Uterus (tissue), 4 donors: ENCODE results near the gene CFHR4. TPM values are rescaled to one million over a fixed set of nuclear protein-coding genes. Genes with fewer than 3 reads are reported as not detected.
"Not testable (repeated sequence)": the region's sequence is repeated elsewhere in the genome, so short reads cannot be mapped to it uniquely, and the experiment has no call there.

Experiments
- DNase-seq, 2 donors: peaks; one replicate each; pipeline ENCODE4 v3.0.0-alpha.2; 2019 to 2020
- H3K27ac ChIP-seq, 2 donors: fragments of 200-600 bp; sonication (generic); 1 replicate in 1 of 2; 2 replicates in 1 of 2; pipeline ENCODE4 v1.5.1; 2016 to 2018
- H3K27me3 ChIP-seq, 2 donors: fragments of 200-600 bp; sonication (generic); one replicate each; pipeline ENCODE4 v1.5.1; 2018 to 2019; ENCODE audit warnings: control low read depth in 1 of 2
- H3K36me3 ChIP-seq, 2 donors: fragments of 200-600 bp; sonication (generic); one replicate each; pipeline ENCODE4 v1.5.1; 2019; ENCODE audit warnings: control low read depth in 1 of 2
- H3K4me1 ChIP-seq, 2 donors: fragments of 200-600 bp; sonication (generic); one replicate each; pipeline ENCODE4 v1.5.1; 2018 to 2019; ENCODE audit warnings: control low read depth in 1 of 2
- H3K4me3 ChIP-seq, 2 donors: fragments of 200-600 bp; sonication (generic); 1 replicate in 1 of 2; 2 replicates in 1 of 2; pipeline ENCODE4 v1.5.1; 2018 to 2019; ENCODE audit warnings: mild to moderate bottlenecking in 1 of 2
- H3K9me3 ChIP-seq, 2 donors: fragments of 200-600 bp; sonication (generic); one replicate each; pipeline ENCODE4 v1.5.1; 2019; ENCODE audit warnings: control low read depth in 1 of 2
- CTCF ChIP-seq, 4 experiments: fragments of 200-600 bp in 2 of 4; fragments of 450-650 bp in 2 of 4; sonication (generic) in 2 of 4; IDR thresholded peaks; one replicate each; pipeline ENCODE4 v1.5.1; 2016 to 2019; ENCODE audit warnings: antibody characterized with exemption in 4 of 4, mild to moderate bottlenecking in 2 of 4, moderate library complexity in 1 of 4
- POLR2A ChIP-seq, 2 donors: fragments of 450-650 bp; IDR thresholded peaks; one replicate each; pipeline ENCODE4 v1.6.1; 2016; ENCODE audit warnings: antibody characterized with exemption in 2 of 2, mild to moderate bottlenecking in 1 of 2, moderate library complexity in 1 of 2
- intact Hi-C: fragments of 100-400 bp; cut with DNase I; formaldehyde crosslinking; loops from one replicate; pipeline ENCODE4 v1.15.1; 2023; ENCODE audit warnings: low total_unique reads
- total RNA-seq, 4 donors: library from RNA; depleted of rRNA in 3 of 4; stranded (reverse); fragments of >200 nt in 3 of 4; gene quantifications; one replicate each; pipeline versions ENCODE4 v1.1.0 to v1.2.4, GENCODE V29; 2014 to 2023
- donor health status: DM: yes; HTN: yes; CAD: no.

Gene CFHR4
- total RNA-seq, 4 donors from 2014 or later: 0.14 TPM; not detected in 3

DNA sequence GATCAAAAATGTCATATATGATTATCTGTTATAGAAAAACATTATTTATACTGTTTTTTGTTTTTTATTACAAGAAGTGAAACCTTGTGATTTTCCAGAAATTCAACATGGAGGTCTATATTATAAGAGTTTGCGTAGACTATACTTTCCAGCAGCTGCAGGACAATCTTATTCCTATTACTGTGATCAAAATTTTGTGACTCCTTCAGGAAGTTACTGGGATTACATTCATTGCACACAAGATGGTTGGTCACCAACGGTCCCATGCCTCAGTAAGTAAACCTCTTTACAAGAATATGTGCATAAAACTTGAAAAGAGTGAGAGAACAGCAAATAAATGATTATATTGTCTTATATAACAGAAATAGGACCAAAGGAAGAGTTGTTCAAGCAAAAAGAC lies 14.5 kb downstream of the CFHR4 start:
- Histone ChIP-seq H3K27ac (no peak overlapping the region), H3K4me1 (no peaks in the 10 kb centered on the region), H3K9me3 (no peaks in the 10 kb centered on the region), H3K27me3 (no peaks in the 10 kb centered on the region), H3K4me3 (no peak overlapping the region), H3K36me3 (no peaks in the 10 kb centered on the region)
- intact Hi-C loops: no loop called here
- no peak for DNase-seq
- no peak for TF ChIP-seq POLR2A (IDR thresholded peaks at IDR 0.05)
- no peak for TF ChIP-seq CTCF (IDR thresholded peaks at IDR 0.05)

DNA sequence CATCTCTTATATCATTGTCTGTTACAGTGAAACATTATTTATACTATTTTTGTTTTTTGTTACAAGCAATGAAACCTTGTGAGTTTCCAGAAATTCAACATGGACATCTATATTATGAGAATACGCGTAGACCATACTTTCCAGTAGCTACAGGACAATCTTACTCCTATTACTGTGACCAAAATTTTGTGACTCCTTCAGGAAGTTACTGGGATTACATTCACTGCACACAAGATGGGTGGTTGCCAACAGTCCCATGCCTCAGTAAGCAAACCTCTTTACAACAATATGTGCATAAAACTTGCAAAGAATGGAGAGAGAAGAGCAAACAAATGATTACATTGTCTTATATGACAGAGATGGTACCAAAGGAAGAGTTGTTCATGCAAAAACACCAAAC lies 22.4 kb downstream of the CFHR4 start:
- H3K4me3 ChIP-seq: no peak overlapping the region
- no peaks in the 10 kb centered on the region for H3K27me3 ChIP-seq
- no peaks in the 10 kb centered on the region for H3K9me3 ChIP-seq
- no peak overlapping the region for H3K27ac ChIP-seq
- no peak for TF ChIP-seq POLR2A (IDR thresholded peaks at IDR 0.05)
- no peak for TF ChIP-seq CTCF (IDR thresholded peaks at IDR 0.05)
- intact Hi-C loops: no loop called here
- no peak for DNase-seq
- H3K36me3 ChIP-seq: no peaks in the 10 kb centered on the region
- H3K4me1 ChIP-seq: no peaks in the 10 kb centered on the region

- intact Hi-C loops: not testable (repeated sequence)
Observed at GRCh38 chr1:196912283-196912682, 24.4 kb downstream of the CFHR4 start.

DNA sequence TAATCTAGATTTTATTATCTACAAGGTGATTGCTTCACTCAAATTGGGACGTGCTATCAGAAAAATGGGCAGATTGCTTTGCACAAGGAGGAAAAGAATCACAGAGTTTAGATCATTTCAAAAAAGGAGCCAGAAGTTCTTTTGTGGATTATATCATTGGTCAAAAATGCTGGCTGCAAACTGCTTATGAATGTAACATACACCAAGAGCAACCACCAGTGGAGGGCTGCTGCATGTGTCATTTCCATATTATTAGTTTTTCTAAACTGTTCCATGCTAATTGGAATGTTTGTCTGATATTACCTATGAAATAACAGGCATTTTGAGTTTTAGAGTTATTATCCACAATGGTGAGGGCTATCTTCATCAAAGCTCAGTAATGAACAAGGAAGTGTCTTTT lies 39.0 kb downstream of the CFHR4 start:
- H3K9me3 ChIP-seq, H3K27ac ChIP-seq, H3K4me1 ChIP-seq, H3K36me3 ChIP-seq, H3K4me3 ChIP-seq, intact Hi-C loops, DNase-seq, H3K27me3 ChIP-seq: not testable (repeated sequence)

More at GRCh38 chr1:196912283-196912682, 24.4 kb downstream of the CFHR4 start:
- H3K4me3 ChIP-seq, H3K4me1 ChIP-seq, H3K9me3 ChIP-seq, H3K27ac ChIP-seq, H3K27me3 ChIP-seq, H3K36me3 ChIP-seq, DNase-seq: not testable (repeated sequence)

GRCh38 chr1:196932853-196933252 lies 45.0 kb downstream of the CFHR4 start:
- H3K9me3 ChIP-seq, H3K27ac ChIP-seq, H3K27me3 ChIP-seq, DNase-seq, H3K4me3 ChIP-seq, H3K36me3 ChIP-seq, H3K4me1 ChIP-seq, intact Hi-C loops: not testable (repeated sequence)

DNA sequence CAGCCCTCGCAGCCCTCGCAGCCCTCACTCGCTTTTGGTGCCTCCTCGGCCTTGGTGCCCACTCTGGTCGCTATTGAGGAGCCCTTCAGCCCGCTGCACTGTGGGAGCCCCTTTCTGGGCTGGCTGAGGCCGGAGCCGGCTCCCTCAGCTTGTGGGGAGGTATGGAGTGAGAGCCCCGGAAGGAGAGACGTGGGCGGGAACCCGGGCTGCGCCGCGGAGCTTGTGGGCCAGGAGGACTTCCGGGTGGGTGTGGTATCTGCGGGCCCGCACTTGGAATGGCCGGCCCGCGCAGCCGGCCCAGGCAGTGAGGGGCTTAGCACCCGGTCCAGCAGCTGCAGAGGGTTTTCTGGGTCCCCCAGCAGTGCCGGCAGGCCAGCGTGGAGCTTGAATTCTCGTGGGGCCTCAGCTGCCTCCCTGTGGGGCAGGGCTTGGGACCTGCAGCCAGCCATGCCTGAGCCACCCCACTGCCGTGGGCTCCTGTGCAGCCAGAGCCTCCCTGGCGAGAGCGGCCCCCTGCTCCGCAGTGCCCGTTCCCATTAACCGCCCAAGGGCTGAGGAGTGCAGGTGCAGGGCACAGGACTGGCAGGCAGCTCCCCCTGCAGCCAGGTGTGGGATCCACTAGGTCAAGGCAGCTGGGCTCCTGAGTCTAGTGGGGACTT lies 45.8 kb downstream of the CFHR4 start:
- Histone ChIP-seq H3K27me3 (no peaks in the 10 kb centered on the region), H3K4me1 (no peaks in the 10 kb centered on the region), H3K36me3 (no peaks in the 10 kb centered on the region), H3K9me3 (no peaks in the 10 kb centered on the region), H3K27ac (no peak overlapping the region), H3K4me3 (no peak overlapping the region)
- intact Hi-C loops: no loop called here
- TF ChIP-seq POLR2A (IDR thresholded peaks at IDR 0.05) (no peak), CTCF (IDR thresholded peaks at IDR 0.05) (no peak)
- no peak for DNase-seq

- H3K9me3 ChIP-seq, H3K27me3 ChIP-seq, DNase-seq, H3K4me3 ChIP-seq, H3K4me1 ChIP-seq, intact Hi-C loops, H3K27ac ChIP-seq, H3K36me3 ChIP-seq: not testable (repeated sequence)
Observed at GRCh38 chr1:196941474-196941873, 53.6 kb downstream of the CFHR4 start.

- H3K27ac ChIP-seq, DNase-seq, intact Hi-C loops, H3K27me3 ChIP-seq, H3K4me1 ChIP-seq, H3K4me3 ChIP-seq, H3K36me3 ChIP-seq, H3K9me3 ChIP-seq: not testable (repeated sequence)
Observed at GRCh38 chr1:196943568-196943967, 55.7 kb downstream of the CFHR4 start, which contains the start of gene CFHR2. CFHR2 (plus strand) TSS chr1:196943738; CDS start chr1:196943881, 143 bp downstream.
